MM.1S (cell line): Measurements from ENCODE around the gene RUSF1.

Experiments
- EZH2 ChIP-seq: fragments of 300-600 bp; sonication (generic); optimal IDR thresholded peaks from 2 replicates; pipeline ENCODE3; 2017; ENCODE audit warnings: low read depth, mild to moderate bottlenecking, antibody characterized with exemption, low read length, mixed read lengths
- EZH2phosphoT487 ChIP-seq: fragments of 300-600 bp; sonication (generic); IDR thresholded peaks from 2 replicates; pipeline ENCODE4 v1.6.1; 2018; ENCODE audit warnings: antibody characterized with exemption, low read length
- TF ChIP-seq, protein P1 (sequence below): fragments of 300-600 bp; sonication (generic); IDR thresholded peaks from 2 replicates; pipeline ENCODE4 v1.5.1; 2016; ENCODE audit warnings: antibody characterized with exemption, low read length, mixed read lengths

DNA sequence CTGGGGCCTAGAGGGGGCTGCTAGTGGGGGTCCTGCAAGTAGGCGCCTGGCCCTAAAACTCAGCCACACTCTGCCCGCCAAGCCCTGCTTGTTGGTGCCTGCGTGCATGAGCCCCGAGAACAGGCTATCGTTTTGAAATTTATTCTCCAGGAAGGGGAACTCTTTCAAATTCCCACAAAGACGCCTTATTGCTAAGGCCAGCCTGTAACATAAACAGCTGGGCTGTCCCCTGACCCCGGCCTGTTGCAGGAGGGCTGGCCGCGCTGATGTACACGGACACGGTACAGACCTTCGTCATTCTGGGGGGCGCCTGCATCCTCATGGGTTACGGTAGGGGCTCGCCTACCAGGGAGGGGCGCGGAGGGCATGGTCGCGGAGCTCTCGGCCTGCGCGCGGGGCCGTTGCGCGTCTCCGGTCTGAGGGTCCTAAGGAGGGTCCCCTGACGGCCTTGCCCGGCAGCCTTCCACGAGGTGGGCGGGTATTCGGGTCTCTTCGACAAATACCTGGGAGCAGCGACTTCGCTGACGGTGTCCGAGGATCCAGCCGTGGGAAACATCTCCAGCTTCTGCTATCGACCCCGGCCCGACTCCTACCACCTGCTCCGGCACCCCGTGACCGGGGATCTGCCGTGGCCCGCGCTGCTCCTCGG is 21.0 kb downstream of the RUSF1 start:
- TF ChIP-seq, protein P1, sequence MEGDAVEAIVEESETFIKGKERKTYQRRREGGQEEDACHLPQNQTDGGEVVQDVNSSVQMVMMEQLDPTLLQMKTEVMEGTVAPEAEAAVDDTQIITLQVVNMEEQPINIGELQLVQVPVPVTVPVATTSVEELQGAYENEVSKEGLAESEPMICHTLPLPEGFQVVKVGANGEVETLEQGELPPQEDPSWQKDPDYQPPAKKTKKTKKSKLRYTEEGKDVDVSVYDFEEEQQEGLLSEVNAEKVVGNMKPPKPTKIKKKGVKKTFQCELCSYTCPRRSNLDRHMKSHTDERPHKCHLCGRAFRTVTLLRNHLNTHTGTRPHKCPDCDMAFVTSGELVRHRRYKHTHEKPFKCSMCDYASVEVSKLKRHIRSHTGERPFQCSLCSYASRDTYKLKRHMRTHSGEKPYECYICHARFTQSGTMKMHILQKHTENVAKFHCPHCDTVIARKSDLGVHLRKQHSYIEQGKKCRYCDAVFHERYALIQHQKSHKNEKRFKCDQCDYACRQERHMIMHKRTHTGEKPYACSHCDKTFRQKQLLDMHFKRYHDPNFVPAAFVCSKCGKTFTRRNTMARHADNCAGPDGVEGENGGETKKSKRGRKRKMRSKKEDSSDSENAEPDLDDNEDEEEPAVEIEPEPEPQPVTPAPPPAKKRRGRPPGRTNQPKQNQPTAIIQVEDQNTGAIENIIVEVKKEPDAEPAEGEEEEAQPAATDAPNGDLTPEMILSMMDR: no peak
- no peak for TF ChIP-seq EZH2
- no peak for TF ChIP-seq EZH2phosphoT487
